Naive thymus-derived CD8-positive, alpha-beta T cell (primary cell): ENCODE measurements around the gene CAPSL. TPM values are rescaled to one million over a fixed set of nuclear protein-coding genes. Genes with fewer than 3 reads are reported as not detected.
"Not testable (repeated sequence)": the region's sequence is repeated elsewhere in the genome, so short reads cannot be mapped to it uniquely, and the experiment has no call there.

Experiments
- ATAC-seq, 2 donors: fragments of 150-1000 bp; cut with Tn5 transposase in 1 of 2; sonication (Bioruptor Pico), chemical (Tn5 transposase) in 1 of 2; 1 replicate in 1 of 2; 2 replicates in 1 of 2; pipeline ENCODE4 v1.10.0; 2021; ENCODE audit warnings: mild to moderate bottlenecking in 2 of 2, moderate library complexity in 2 of 2
- POLR2A ChIA-PET: fragments of 350-600 bp; sonication (Branson Sonifier 250); formaldehyde crosslinking; loops from one replicate; lab custom pipeline; 2021; ENCODE audit warnings: antibody characterized with exemption; lab: Charles Lee
- DNase-seq, 10 donors: peaks; one replicate each; pipeline versions ENCODE4 v3.0.0 to v3.0.0-alpha.2; 2020 to 2022
- H3K27ac Mint-ChIP-seq, 10 donors: one replicate each; pipeline ENCODE4 v1.8.0; 2020 to 2022; ENCODE audit warnings: mild to moderate bottlenecking in 10 of 10, mixed read lengths in 10 of 10, moderate library complexity in 4 of 10, inconsistent platforms in 1 of 10
- H3K27me3 Mint-ChIP-seq, 5 donors: one replicate each; pipeline ENCODE4 v1.8.0; 2021 to 2022; ENCODE audit warnings: mixed read lengths in 5 of 5
- H3K36me3 Mint-ChIP-seq, 3 donors: one replicate each; pipeline ENCODE4 v1.8.0; 2020 to 2022; ENCODE audit warnings: mixed read lengths in 3 of 3, mild to moderate bottlenecking in 2 of 3, inconsistent platforms in 1 of 3
- H3K4me1 Mint-ChIP-seq, 4 donors: one replicate each; pipeline ENCODE4 v1.8.0; 2021 to 2022; ENCODE audit warnings: mixed read lengths in 4 of 4
- H3K4me3 Mint-ChIP-seq, 10 donors: one replicate each; pipeline ENCODE4 v1.8.0; 2020 to 2022; ENCODE audit warnings: mild to moderate bottlenecking in 10 of 10, mixed read lengths in 10 of 10, moderate library complexity in 6 of 10, inconsistent platforms in 1 of 10
- H3K9me3 Mint-ChIP-seq, 9 donors: one replicate each; pipeline ENCODE4 v1.8.0; 2020 to 2022; ENCODE audit warnings: mixed read lengths in 9 of 9, mild to moderate bottlenecking in 3 of 9, inconsistent platforms in 1 of 9, moderate library complexity in 1 of 9
- polyA plus RNA-seq, 3 donors: library from polyadenylated mRNA; unstranded; fragments of 300-500 nt; fragmentation: Illumina TruSeq; gene quantifications; one replicate each; pipeline ENCODE4 v1.2.3, GENCODE V29; 2021
- total RNA-seq, 8 experiments: library from RNA in 2 of 8; stranded (reverse) in 2 of 8; gene quantifications; one replicate each; pipeline ENCODE4 v1.2.3 and lab custom pipeline; 2021 to 2026

Gene CAPSL
- total and polyA plus RNA-seq, 5 experiments from 2014 or later = not detected

- no peak for DNase-seq
- Mint-ChIP-seq H3K4me3 (peak overlapping the region in 9 of 10 donors; percentile 3 to 63 (median 26)), H3K36me3 (no peaks in the 10 kb centered on the region), H3K27ac (peak overlapping the region; percentile 39 to 86 (median 66)), H3K4me1 (peaks cover 28 to 69% (median 56%) of the 10 kb centered on the region in 4 donors), H3K27me3 (no peaks in the 10 kb centered on the region), H3K9me3 (no peaks in the 10 kb centered on the region)
- POLR2A ChIA-PET = interaction anchor here (0.8 to 1.3 kb wide), 3 partner anchors 9 to 22 kb away, joined by 3 read pairs; no protein-coding TSS in a partner anchor
- peak; percentile 50 to 67 for ATAC-seq
Observed at GRCh38 chr5:35904443-35905132, 33.8 kb downstream of the CAPSL start.

GRCh38 chr5:35903631-35904203 lies 34.7 kb downstream of the CAPSL start:
- Mint-ChIP-seq H3K27me3 (no peaks in the 10 kb centered on the region), H3K4me1 (peaks cover 30 to 73% (median 62%) of the 10 kb centered on the region in 4 donors), H3K36me3 (no peaks in the 10 kb centered on the region), H3K4me3 (no peak overlapping the region), H3K9me3 (no peaks in the 10 kb centered on the region), H3K27ac (peak overlapping the region in 2 of 10 donors; percentile 60 to 63)
- no peak for DNase-seq
- POLR2A ChIA-PET = interaction anchor here (0.6 kb wide), 1 partner anchor 9 kb away, joined by 3 read pairs; no protein-coding TSS in a partner anchor
- ATAC-seq = no peak

- no peak for DNase-seq
- no peaks in the 10 kb centered on the region for H3K27me3 Mint-ChIP-seq
- peak overlapping the region in 4 of 10 donors; percentile 4 to 61 (median 31) for H3K27ac Mint-ChIP-seq
- H3K4me3 Mint-ChIP-seq = no peak overlapping the region
- H3K9me3 Mint-ChIP-seq = no peaks in the 10 kb centered on the region
- H3K36me3 Mint-ChIP-seq = no peaks in the 10 kb centered on the region
- ATAC-seq = peak; percentile 49 to 88
- peaks cover 30 to 65% (median 59%) of the 10 kb centered on the region in 4 donors for H3K4me1 Mint-ChIP-seq
- POLR2A ChIA-PET = no interaction called here
Observed at GRCh38 chr5:35902046-35902672, 36.3 kb downstream of the CAPSL start.

GRCh38 chr5:35900972-35901695 lies 37.3 kb downstream of the CAPSL start:
- Mint-ChIP-seq H3K27me3 (no peaks in the 10 kb centered on the region), H3K4me3 (no peak overlapping the region), H3K27ac (peak overlapping the region in 9 of 10 donors; percentile 22 to 81 (median 63)), H3K9me3 (no peaks in the 10 kb centered on the region), H3K36me3 (no peaks in the 10 kb centered on the region), H3K4me1 (peaks cover 29 to 63% (median 59%) of the 10 kb centered on the region in 4 donors)
- DNase-seq (no peak), ATAC-seq (peak in 1 of 2 donors; percentile 31)
- POLR2A ChIA-PET = no interaction called here

- H3K4me3 Mint-ChIP-seq = peak overlapping the region in 8 of 10 donors; percentile 25 to 73 (median 66)
- no peaks in the 10 kb centered on the region for H3K27me3 Mint-ChIP-seq
- peaks cover 27 to 56% (median 51%) of the 10 kb centered on the region in 4 donors for H3K4me1 Mint-ChIP-seq
- H3K9me3 Mint-ChIP-seq = no peaks in the 10 kb centered on the region
- peak in 1 of 2 donors; percentile 56 for ATAC-seq
- peak overlapping the region in 9 of 10 donors; percentile 39 to 88 (median 76) for H3K27ac Mint-ChIP-seq
- H3K36me3 Mint-ChIP-seq = no peaks in the 10 kb centered on the region
- POLR2A ChIA-PET = interaction anchor here (0.7 to 1.6 kb wide), 5 partner anchors 17 to 120 kb away, joined by 3 to 6 read pairs (median 3); no protein-coding TSS in a partner anchor
- no peak for DNase-seq
Observed at GRCh38 chr5:35899800-35900199, 38.6 kb downstream of the CAPSL start.

- POLR2A ChIA-PET = interaction anchor here (0.7 to 1.6 kb wide), 5 partner anchors 18 to 119 kb away, joined by 3 to 6 read pairs (median 3); no protein-coding TSS in a partner anchor
- peak overlapping the region in 5 of 10 donors; percentile 59 to 73 (median 66) for H3K4me3 Mint-ChIP-seq
- no peak for DNase-seq
- peaks cover 23 to 49% (median 45%) of the 10 kb centered on the region in 4 donors for H3K4me1 Mint-ChIP-seq
- no peaks in the 10 kb centered on the region for H3K9me3 Mint-ChIP-seq
- no peaks in the 10 kb centered on the region for H3K36me3 Mint-ChIP-seq
- peak overlapping the region; percentile 37 to 88 (median 76) for H3K27ac Mint-ChIP-seq
- ATAC-seq = no peak
- no peaks in the 10 kb centered on the region for H3K27me3 Mint-ChIP-seq
Observed at GRCh38 chr5:35898952-35899660, 39.3 kb downstream of the CAPSL start.

GRCh38 chr5:35894131-35894530 lies 44.3 kb downstream of the CAPSL start:
- Mint-ChIP-seq H3K36me3 (peaks cover 0 to 3% (median 0%) of the 10 kb centered on the region in 3 donors), H3K4me1 (peaks cover 2 to 13% (median 3%) of the 10 kb centered on the region in 4 donors), H3K4me3 (no peak overlapping the region), H3K27me3 (no peaks in the 10 kb centered on the region), H3K9me3 (no peaks in the 10 kb centered on the region), H3K27ac (peak overlapping the region in 1 of 10 donors; percentile 32)
- no peak for DNase-seq
- POLR2A ChIA-PET = interaction anchor here (0.9 kb wide), 2 partner anchors 18 to 40 kb away, joined by 3 read pairs; no protein-coding TSS in a partner anchor
- ATAC-seq = no peak

GRCh38 chr5:35892799-35893198 lies 45.6 kb downstream of the CAPSL start:
- ATAC-seq, H3K4me1 Mint-ChIP-seq, H3K9me3 Mint-ChIP-seq, H3K27me3 Mint-ChIP-seq, DNase-seq, H3K4me3 Mint-ChIP-seq, POLR2A ChIA-PET, H3K27ac Mint-ChIP-seq, H3K36me3 Mint-ChIP-seq: not testable (repeated sequence)

- DNase-seq (no peak), ATAC-seq (no peak)
- Mint-ChIP-seq H3K27ac (no peak overlapping the region), H3K36me3 (peaks cover 0 to 3% (median 0%) of the 10 kb centered on the region in 3 donors), H3K27me3 (no peaks in the 10 kb centered on the region), H3K4me3 (no peak overlapping the region), H3K9me3 (no peaks in the 10 kb centered on the region), H3K4me1 (peaks cover 0 to 5% (median under 1%) of the 10 kb centered on the region in 4 donors)
- POLR2A ChIA-PET = interaction anchor here (0.6 to 1.6 kb wide), 4 partner anchors 9 to 56 kb away, joined by 3 to 4 read pairs (median 4); partner anchors contain the start of gene IL7R
Observed at GRCh38 chr5:35890021-35891020, 48.1 kb downstream of the CAPSL start.

- no peak for ATAC-seq
- H3K36me3 Mint-ChIP-seq = peaks cover 0 to 8% (median 0%) of the 10 kb centered on the region in 3 donors
- POLR2A ChIA-PET = interaction anchor here (1.0 to 1.2 kb wide), 2 partner anchors 11 to 17 kb away, joined by 3 read pairs; no protein-coding TSS in a partner anchor
Observed at GRCh38 chr5:35887321-35888100, 50.9 kb downstream of the CAPSL start.

More at GRCh38 chr5:35887321-35888100, 50.9 kb downstream of the CAPSL start:
- H3K9me3 Mint-ChIP-seq = peaks cover 0 to 4% (median 0%) of the 10 kb centered on the region in 9 donors
- no peak overlapping the region for H3K27ac Mint-ChIP-seq
- H3K4me3 Mint-ChIP-seq = no peak overlapping the region
- peaks cover 17 to 28% (median 23%) of the 10 kb centered on the region in 4 donors for H3K4me1 Mint-ChIP-seq
- DNase-seq = no peak
- no peaks in the 10 kb centered on the region for H3K27me3 Mint-ChIP-seq
